ENCODE results near the gene ACVR1. TPM values are rescaled to one million over a fixed set of nuclear protein-coding genes. Genes with fewer than 3 reads are reported as not detected.

The ACVR1 gene
- total RNA-seq, 1 experiment from 2014 or later = 20.2 TPM

DNA sequence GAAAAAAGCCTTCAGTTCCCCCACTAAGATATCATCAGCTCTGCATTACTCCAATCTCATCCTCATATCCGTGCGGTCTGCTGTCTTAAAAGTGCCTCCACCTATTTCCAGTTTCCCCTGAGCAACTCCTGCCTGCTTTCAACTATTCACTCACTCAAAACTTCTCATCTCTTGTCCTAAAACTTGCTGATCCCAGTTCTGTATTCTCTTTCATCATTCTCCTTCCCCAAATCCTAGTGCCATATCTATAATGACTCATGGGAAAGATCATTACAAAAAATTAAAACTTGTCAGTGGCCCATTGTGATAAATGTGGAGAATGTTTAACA lies 20.0 kb downstream of the ACVR1 start:
- no peak for DNase-seq (ENCODE audit: low spot score)

DNA sequence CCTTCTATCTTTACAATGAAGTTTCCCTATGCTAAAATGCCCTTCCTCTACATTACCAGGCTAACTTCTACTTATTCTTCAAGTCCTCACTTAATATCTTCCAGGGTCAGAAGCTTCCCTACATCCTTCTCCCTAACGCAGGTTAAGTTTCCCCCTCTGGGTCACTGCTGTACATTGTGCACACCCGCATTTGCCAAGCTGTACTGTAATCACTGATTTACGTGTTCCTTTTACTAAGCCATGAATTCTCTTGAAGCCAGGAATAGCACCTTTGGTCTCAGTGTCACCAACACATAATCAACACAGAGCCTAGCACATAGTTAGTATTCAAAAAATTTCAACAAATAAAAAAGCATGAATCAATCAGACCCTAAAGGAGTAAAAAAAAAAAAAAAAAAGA lies 22.3 kb downstream of the ACVR1 start:
- no peak for DNase-seq (ENCODE audit: low spot score)

DNA sequence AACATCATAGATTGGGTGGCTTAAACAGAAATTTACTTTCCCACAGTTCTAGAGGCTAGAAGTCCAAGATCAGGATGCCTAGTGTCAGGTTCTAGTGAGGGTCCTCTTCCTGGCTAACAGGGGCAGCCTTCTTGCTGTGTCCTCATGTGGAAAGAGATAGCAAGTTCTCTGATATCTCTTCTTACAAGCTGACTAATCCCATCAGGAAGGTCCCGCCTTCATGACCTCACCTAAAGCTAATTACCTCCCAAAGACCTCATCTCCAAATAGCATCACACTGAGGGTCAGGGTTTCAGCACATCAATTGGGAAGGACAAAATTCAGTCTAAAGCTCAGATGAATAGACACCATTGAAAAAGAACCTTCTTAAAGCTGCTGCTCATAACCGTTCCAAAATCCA lies 22.9 kb downstream of the ACVR1 start:
- no peak for DNase-seq (ENCODE audit: low spot score)

DNA sequence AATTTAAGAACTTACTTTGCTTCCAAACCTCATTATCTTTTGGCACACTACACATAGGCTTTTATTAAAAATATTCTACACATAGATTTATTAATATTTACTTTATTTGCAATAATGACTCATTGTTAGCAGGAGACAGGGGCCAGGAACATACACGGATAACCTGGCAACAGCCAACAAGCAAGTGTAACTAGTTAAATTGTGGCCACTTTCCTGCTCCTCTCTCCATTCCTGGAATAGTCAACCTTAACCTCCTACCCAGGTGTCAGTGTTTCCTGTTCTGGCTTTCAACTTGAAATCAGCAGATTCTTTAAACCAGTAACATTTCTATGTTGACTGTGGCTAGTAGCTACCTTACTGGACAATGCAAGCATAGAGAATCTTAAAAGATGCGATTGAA lies 26.5 kb downstream of the ACVR1 start:
- no peak for DNase-seq (ENCODE audit: low spot score)

DNA sequence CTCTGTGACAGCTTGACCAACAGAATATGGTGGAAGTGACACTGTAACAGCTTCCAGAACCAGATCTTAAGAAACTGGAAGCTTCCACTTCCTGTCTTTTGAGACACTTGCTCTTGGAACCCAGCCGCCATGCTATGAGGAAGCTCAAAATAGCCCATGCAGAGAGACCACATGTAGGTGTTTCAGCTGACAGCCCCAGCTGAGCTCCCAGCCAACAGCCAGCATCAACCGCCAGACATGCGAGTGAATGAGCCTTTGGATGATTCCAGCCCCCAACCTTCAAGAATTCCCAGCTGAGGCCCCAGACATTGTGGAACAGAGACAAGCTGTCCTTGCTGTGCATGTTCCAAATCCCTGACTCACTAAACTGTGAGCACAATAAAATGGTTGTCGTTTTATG lies 27.9 kb downstream of the ACVR1 start:
- no peak for DNase-seq (ENCODE audit: low spot score)

DNA sequence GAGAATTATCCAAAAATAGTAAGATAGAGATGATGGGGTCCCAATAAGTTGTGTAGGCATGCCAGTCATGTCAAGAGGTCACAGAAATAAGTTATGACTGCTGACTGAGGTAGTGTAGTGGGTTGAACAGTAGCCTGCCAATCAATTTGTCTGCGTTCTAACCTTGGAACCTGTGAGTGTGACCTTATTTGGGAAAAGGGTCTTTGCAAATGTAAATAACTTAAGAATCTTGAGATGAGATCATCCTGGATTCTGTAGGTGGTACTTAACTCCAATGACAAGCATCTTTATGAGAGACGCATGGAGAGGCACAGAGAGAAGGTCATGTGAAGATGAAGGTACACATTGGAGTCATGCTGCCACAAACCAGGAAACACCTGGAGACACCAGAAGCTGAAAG lies 31.0 kb downstream of the ACVR1 start:
- no peak for DNase-seq (ENCODE audit: low spot score)

DNA sequence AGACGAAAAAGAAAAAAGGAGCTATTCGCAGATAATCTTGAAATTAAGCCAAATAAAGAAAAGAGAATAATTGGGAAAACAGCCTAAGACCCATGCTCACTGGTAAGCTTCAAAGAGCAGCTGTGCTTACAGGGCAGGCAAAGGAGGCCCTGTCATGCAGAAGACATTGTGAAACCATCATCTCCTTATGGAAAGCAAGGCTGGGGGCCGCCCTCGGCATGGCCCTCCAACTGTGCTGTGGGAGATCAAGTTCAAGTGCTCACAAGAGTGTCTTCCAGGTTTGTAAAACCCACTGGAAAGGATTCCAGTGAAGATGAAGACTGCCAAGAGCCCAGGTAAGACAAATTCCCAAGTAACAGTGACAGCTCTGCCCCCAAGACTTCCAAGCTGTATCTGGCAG lies 32.2 kb downstream of the ACVR1 start:
- DNase-seq (ENCODE audit: low spot score) = no peak

DNA sequence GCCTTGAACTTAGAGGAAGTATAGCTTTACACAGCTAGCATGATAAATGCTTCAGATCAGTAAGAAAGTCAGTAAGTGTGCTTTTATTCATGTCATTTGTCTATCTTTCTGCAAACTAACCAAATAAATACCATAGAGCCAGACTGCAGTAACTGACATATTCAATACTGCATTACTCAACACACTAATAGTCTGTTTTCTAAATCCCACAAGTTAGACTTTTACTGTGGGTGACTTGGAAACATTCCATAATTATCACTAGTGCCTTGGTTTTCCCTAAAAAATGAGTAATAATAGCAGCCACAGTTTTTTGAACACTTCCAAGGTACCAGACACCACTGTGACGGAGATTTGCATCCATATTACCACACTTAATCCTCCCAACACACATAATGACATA lies 33.0 kb downstream of the ACVR1 start:
- no peak for DNase-seq (ENCODE audit: low spot score)

DNA sequence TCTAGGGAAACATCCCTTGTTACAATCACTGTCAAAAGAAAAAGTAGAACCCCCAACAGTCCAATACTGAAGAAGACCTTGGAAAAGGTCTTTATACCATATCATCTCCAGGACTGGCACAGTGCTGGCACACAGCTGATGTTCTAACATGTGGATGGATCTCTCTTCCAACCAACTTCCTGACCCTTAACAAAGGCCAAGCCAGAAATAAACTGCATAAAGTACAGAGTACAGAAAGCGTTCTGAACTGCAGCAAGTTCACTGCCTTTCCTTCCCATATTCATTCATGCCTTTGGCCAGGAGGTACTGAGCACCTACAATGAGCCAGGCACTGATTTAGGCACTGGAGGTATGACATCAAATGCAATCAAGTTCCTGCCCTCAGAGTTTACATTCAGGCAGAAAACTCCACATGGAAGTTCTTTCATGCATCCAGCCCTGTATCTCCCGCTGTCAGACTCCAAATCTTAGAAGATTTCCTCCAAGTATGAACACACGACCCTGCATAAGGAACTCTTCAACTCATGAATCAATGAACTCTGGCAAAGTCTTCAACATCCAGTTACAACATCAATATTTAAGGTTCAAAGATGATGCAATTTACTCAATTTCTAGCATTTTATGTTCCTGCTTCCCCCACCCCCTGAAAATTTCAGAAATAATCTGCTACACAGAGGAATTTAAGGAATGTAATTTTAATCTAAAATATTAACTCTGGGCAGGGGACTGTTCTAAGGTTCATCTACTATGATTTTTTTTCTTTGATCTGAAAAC lies 33.8 kb downstream of the ACVR1 start:
- DNase-seq (ENCODE audit: low spot score) = no peak

DNA sequence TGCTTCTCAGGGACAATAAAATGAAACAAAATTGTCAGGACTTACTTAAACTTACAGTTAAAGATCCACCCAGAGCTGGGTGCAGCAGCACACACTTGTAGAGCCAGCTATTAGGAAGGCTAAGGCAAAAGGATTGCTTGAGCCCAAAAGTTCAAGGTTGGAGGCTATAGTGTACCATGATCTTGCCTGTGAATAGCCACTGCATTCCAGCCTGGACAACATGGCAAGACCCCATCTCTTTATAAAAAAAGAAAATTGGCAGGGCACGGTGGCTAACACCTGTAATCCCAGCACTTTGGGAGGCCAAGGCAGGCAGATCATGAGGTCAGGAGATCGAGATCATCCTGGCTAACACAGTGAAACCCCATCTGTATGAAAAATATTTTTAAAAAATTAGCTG lies 34.6 kb downstream of the ACVR1 start:
- DNase-seq (ENCODE audit: low spot score) = no peak

DNA sequence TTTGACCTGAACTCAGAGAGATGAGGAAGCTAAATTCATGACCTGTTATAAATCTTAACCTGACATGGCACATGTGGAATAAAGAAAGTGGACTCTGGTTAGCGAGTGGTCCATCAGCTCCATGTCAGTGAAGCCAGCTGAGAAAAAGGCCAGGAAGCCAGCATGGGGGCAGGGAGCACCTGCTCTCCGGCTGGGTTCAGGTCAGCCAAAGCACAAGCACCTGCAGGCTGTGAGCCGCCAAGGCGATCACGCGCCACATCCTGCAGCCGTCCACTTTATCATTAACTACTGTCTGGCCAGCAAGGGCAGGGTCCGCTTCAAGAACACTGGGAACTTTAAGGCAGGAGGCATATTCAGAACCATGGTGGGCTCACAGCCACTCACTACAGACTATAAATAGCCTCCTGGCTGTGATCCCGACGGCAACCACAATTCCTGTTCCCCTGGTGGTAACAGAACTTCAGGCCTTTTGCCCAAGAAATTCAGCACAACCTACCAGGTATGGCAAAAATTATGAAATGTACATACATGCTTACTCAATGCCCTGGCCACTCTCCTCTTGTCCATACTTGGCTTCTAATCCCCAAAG lies 35.5 kb downstream of the ACVR1 start:
- no peak for DNase-seq (ENCODE audit: low spot score)

DNA sequence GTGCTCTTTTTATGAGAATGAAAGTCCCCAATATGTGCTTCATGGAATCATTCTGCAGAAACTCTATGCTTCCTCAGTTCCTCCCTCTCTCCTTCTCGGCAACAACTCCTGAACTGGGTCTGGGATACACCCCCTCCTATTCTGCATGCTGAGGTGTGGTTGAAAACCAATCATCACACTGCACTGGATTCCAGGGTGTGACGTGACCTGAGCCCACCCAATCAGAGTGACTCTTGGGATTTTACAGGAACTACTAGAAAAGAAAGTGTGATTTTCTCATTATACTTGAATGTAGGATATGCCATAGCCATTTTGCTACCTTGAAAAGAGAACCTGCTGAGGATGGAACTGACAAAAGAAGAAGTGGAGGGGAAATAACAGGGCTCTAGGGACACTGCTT lies 36.3 kb downstream of the ACVR1 start:
- DNase-seq (ENCODE audit: low spot score) = no peak

DNA sequence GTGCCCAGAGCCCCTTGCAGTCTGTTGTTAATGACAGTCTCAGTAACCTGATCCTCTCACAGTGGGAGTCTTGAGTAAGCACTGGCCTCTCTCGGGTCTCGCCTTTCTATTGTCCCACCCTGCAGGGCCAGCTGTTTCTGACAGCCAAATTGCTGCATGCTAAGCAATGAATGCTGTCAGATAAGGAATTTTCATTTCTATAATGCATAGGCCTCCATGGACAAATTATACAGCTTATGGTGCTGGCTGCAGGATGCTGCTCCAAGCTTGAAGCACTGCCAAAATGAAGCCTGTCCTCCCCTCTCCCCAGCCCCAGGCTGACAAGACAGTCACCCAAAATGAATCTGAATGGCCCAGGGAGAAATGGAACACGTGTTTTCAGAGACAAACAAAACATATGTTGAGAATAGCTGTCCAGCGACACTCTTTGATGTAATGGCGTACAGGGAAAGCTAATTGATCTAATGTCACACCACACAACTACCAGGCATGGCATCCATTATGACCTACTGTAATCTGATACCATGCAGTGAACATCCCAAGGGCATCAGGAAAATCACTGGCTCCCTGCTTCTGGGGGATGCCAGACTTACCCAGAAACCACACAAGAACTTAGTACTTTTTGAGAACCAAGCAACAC lies 36.8 kb downstream of the ACVR1 start:
- DNase-seq (ENCODE audit: low spot score) = peak; percentile 80

DNA sequence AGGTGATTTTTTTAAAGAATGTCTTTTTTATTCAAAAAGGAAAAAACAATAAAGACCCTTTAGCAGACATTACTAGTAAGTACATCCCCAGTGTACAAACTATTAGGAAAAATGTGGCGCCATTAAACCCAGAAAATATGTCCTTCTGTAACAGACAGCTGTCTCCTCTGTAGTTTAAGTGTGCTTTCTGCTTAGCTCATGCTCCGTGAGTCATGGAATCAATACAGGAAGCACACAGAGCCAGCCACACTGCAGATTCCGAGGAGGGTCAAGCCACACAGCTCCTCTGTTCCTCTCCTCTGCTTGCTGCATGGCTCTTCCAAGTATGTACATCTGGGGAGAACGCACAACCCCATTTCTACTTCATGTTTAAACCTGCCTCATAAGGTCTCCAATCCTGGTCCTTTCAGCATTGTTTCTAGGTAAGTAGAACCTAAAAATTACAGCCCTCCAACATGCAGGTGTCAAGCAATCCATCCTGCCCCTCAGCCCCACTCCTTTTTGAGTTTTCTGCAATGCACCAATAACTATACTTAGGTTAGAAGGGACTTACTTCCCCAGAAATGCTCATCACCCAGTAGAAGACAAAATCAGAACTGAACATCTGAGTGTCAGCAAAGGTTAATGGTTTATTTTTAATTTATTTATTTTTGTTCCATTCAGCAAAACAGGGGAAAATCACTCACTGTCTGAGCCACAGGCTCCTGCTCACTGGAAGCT lies 37.5 kb downstream of the ACVR1 start:
- peak; percentile 90 for DNase-seq (ENCODE audit: low spot score)

DNA sequence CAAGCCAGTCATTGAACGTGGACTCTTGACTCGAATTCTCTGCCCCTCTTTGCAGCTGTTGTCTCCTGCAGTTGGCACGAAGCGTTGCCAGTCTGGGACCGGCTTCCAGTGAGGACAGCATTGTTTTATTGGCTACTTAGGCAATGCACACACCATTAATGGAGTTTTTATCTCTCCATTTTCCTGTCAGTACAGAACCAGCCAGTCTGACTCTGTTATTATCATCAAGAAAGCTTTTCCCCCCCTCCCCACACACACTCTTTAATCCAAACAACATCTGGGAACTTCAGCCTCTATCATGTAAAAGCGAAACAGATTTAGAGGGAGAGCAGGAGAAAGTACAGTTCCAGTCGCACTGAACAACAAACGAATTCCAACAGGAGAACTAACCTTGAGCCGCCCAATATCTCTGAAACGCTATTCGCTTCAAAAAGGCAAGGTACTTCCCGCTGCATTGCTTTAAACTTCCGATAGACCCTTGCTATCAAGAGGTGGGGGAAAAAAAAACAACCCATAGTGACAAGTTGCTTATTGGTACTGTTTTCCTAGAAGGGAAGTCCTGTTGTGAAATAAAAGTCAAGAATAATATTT lies 38.2 kb downstream of the ACVR1 start:
- peak; percentile 71 for DNase-seq (ENCODE audit: low spot score)

DNA sequence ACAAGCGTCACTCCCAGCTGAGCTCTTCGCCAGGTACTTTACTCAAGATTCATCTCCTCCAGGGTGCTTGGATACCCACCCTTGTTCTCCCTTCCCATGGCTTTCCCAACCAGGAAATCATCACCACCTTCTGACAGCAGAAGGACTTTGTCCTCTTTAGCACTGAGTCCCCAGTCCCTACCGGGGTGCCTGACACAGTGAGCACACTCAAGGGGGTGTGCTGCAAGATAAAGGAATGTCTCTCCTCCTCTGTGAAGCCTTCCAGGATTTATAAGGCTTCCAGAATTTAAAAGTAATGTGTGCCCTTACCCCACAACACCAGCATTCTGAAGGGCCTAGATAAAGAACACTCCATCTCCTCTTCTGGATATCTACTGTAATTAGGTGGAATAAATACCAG lies 39.6 kb downstream of the ACVR1 start:
- no peak for DNase-seq (ENCODE audit: low spot score)

DNA sequence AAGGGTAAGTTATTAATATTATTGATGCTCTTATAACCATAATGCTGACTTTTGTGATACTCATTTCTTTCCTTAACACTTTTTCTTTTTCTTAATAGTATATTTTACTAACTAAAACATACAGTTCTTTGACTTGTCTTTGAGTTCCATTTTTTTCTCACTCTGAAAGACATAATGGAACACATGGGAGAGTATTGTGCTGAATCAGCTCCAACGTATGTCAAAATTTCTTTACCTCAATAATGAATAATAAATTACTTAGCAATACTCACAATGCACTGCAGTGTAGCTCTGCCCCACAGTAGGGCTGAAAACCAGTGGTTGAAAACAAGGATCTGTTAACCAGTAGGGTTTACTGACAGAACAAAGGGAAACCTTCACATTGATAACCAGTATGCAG lies 40.7 kb downstream of the ACVR1 start:
- no peak for DNase-seq (ENCODE audit: low spot score)

DNA sequence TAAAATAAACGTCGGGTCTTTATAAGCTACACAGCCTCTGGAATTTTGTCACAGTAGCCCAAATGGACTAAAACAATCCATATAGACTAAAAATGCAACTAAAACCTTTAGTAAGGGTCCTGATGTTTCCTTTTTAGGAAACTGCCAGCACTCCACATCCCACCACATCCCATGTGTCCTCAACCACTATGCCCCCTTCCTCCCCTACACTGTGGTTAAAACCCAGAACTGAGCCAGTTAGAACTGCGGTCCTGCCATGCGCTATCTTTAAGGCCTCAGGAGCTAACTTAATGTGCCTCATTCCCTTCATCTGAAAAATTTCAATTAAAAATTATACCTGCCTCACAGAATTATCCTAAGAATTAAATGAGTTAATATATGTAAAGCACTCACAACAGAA lies 41.1 kb downstream of the ACVR1 start:
- DNase-seq (ENCODE audit: low spot score) = no peak

DNA sequence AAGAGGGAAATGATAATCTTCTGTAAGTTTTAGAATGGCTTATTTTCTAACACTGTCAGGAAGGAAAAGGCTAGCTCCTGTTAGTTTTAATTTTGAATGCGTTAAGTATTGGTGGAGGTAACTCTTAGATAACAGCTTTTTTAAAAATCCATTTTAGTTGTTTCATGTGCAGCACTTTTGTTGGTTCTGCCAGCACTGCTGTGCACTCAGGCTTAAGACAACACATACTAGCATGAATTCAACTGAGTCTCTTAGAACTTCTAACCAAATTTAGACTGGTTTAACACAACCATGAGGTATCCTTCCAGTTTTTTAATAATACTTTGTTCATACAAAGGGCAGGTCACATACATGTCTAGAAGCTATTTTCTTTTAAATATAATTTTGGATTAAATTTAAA lies 42.4 kb downstream of the ACVR1 start:
- no peak for DNase-seq (ENCODE audit: low spot score)

DNA sequence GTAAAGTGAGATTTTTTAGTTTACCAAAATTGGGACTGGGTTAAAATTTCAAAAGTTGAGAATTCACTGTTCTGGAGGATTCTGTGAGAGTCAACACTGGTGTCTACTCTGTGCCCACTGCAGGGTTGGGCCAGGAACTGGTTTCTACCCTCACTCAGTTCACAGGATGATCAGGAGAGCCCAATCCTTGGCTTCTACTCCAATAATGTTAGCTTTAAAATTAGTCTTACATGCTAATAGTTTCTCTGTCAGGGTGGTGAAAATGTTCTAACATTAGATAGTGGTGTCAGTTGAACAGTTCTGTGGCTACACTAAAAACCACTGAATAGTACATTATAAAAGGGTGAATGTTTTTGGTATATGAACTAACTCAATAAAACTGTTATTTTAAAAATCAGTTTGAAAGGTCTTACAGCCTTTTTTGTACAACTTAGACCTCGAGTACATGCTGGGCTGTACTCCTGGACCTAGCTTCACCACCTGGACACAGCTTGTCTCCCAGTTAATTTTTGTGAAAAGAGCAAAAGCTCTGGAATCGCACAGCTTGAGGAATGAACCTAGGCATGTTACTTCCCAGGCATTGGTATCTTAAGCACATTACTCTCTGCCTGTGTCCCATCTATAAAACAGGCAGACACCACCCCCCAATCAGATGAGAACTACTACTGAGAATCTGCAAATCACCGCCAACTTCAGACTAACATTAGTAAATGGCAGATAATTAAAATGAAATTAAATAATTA lies 44.4 kb downstream of the ACVR1 start:
- DNase-seq (ENCODE audit: low spot score) = no peak

DNA sequence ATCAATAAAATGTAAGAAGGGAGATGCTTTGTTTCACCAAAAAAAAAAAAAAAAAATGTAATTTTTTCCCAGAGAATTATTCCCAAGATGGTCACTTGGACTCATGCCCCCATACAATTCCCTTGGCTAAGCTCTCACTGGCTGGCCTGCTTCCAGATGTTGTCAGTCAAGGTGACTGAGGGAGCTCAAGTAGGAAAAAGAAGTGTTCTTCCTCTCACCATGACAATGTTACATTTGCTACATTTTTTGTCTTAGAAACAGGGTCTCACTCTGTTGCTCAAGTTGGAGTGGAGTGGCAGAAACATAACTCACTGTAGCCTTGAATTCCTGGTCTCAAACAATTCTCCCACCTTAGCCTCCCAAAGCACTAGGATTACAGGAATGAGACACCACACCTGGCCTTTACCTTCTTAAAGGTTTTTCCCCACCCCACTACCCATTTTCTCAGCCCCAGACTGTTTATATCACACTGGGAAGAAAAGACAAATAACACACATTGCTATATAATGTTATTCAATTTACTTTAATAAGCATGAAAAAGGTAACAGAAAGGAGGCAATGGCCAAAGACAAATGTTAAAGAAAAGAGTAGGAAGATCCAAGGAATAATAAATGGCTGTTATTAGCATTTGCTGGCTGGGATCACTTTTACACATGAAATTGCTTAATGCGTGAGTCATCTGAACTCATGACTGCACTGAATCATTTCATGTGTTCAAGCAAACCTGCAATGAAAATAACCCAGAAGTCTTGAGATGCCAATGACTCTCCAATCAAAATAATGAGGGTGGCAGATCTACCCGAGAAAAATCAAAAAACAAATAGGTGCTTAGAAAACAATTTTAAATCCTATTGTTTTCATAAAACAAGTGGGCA lies 45.2 kb downstream of the ACVR1 start:
- DNase-seq (ENCODE audit: low spot score) = peak; percentile 77

Measured in H4 (cell line).